GM10248 (cell line): ENCODE data around the gene OLFM1.

Source experiments
- CTCF ChIA-PET: fragments of 300-600 bp; sonication (Branson Sonifier 250); formaldehyde crosslinking; extraction: SDS; loops from one replicate; lab custom pipeline; 2021; ENCODE audit warnings: antibody characterized with exemption; lab: Yijun Ruan, JAX
- POLR2A ChIA-PET: fragments of 350-650 bp; sonication (Branson Sonifier 250); formaldehyde crosslinking; extraction: SDS; loops from one replicate; lab custom pipeline; 2020; ENCODE audit warnings: antibody characterized with exemption; lab: Yijun Ruan, JAX
- DNase-seq: peaks from one replicate; pipeline ENCODE4 v3.0.0; 2012; ENCODE audit errors: extremely low spot score
- TF ChIP-seq, protein P1 (sequence below): IDR thresholded peaks from 2 replicates; pipeline ENCODE4 v1.5.1; 2012; ENCODE audit warnings: mild to moderate bottlenecking, low read depth; ENCODE audit errors: extremely low read depth, missing control alignments, control extremely low read depth

OLFM1 gene

GRCh38 chr9:135163023-135163780 lies 75.7 kb downstream of the OLFM1 start:
- POLR2A ChIA-PET: no interaction called here
- TF ChIP-seq, protein P1, sequence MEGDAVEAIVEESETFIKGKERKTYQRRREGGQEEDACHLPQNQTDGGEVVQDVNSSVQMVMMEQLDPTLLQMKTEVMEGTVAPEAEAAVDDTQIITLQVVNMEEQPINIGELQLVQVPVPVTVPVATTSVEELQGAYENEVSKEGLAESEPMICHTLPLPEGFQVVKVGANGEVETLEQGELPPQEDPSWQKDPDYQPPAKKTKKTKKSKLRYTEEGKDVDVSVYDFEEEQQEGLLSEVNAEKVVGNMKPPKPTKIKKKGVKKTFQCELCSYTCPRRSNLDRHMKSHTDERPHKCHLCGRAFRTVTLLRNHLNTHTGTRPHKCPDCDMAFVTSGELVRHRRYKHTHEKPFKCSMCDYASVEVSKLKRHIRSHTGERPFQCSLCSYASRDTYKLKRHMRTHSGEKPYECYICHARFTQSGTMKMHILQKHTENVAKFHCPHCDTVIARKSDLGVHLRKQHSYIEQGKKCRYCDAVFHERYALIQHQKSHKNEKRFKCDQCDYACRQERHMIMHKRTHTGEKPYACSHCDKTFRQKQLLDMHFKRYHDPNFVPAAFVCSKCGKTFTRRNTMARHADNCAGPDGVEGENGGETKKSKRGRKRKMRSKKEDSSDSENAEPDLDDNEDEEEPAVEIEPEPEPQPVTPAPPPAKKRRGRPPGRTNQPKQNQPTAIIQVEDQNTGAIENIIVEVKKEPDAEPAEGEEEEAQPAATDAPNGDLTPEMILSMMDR: no peak
- CTCF ChIA-PET: no interaction called here
- DNase-seq: no peak

DNA sequence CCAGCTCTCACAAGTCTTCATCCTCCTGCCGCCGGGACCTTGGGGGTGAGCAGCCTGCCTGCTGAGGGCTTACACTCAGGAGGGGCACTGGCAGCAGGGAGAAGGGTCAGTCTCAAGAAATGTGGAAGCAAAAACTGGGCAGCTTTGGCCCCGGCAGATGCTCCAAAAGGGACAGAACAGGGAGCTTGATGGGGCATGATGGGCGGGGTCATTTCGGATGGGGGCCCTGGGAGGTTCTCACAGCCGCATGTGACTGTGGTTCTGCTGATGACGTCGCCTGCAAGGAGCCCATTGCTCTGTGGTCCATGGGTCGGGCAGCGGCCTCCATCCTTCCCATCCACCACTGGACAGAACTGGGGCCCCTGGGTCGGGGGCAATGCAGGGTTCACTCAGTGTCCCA lies 76.6 kb downstream of the OLFM1 start:
- TF ChIP-seq, protein P1: no peak
- DNase-seq: no peak
- POLR2A ChIA-PET: no interaction called here
- CTCF ChIA-PET: interaction anchor here (1.3 kb wide), 1 partner anchor 10 kb away, joined by 4 read pairs; no protein-coding TSS in a partner anchor

GRCh38 chr9:135165003-135165711 lies 77.7 kb downstream of the OLFM1 start:
- ChIA-PET CTCF (interaction anchor here (0.7 to 1.3 kb wide), 2 partner anchors 9 to 11 kb away, joined by 3 to 4 read pairs; no protein-coding TSS in a partner anchor), POLR2A (no interaction called here)
- TF ChIP-seq, protein P1: no peak
- no peak for DNase-seq

GRCh38 chr9:135165756-135166519 lies 78.5 kb downstream of the OLFM1 start:
- TF ChIP-seq, protein P1: no peak
- no peak for DNase-seq
- ChIA-PET CTCF (interaction anchor here (0.7 kb wide), 1 partner anchor 9 kb away, joined by 3 read pairs; no protein-coding TSS in a partner anchor), POLR2A (no interaction called here)

- CTCF ChIA-PET: no interaction called here
- TF ChIP-seq, protein P1: no peak
- no peak for DNase-seq
- POLR2A ChIA-PET: no interaction called here
These were observed 79.1 kb downstream of the OLFM1 start for GRCh38 chr9:135166565-135166964.

GRCh38 chr9:135167356-135167755 lies 79.9 kb downstream of the OLFM1 start:
- TF ChIP-seq, protein P1: no peak
- CTCF ChIA-PET: no interaction called here
- POLR2A ChIA-PET: no interaction called here
- no peak for DNase-seq
